PFSK-1 (cell line): Measurements from ENCODE around the gene TOX4.

ENCODE experiments used
- POLR2AphosphoS5 ChIP-seq: IDR thresholded peaks from 2 replicates; pipeline ENCODE4 v1.6.1; 2012; ENCODE audit warnings: low read depth, mild to moderate bottlenecking, control low read depth, low read length, moderate library complexity
- TAF1 ChIP-seq: IDR thresholded peaks from 2 replicates; pipeline ENCODE4 v1.6.1; 2012; ENCODE audit warnings: low read length, control low read depth, borderline replicate concordance; ENCODE audit not compliant: insufficient read depth

- TF ChIP-seq TAF1 (no peak), POLR2AphosphoS5 (no peak)
Measured at GRCh38 chr14:21467616-21468015, 9.4 kb upstream of the TOX4 start.
